Right lobe of liver (tissue), 4 donors: ENCODE results near the gene RRP15.

ENCODE experiments used
- CTCF ChIP-seq, 4 donors: fragments of 200-600 bp in 3 of 4; fragments of 450-650 bp in 1 of 4; IDR thresholded peaks; one replicate each; pipeline versions ENCODE4 v1.5.1 to v1.8.0; 2016 to 2022; ENCODE audit warnings: antibody characterized with exemption in 4 of 4, mild to moderate bottlenecking in 2 of 4
- POLR2A ChIP-seq: fragments of 450-650 bp; IDR thresholded peaks from one replicate; pipeline ENCODE4 v1.6.1; 2017; ENCODE audit warnings: antibody characterized with exemption, mild to moderate bottlenecking
- donor health status: DM: no; HTN: no; CAD: no.
- donor health status: DM: no; HTN: no; CAD: no.
- donor health status: DM: no; HTN: yes; CAD: no.

- TF ChIP-seq CTCF (IDR thresholded peaks at IDR 0.05) (no peak), POLR2A (no peak)
Observed at GRCh38 chr1:218348628-218349071, 63.6 kb downstream of the RRP15 start.
